HT-29 (cell line): Measurements from ENCODE around the gene RELN. TPM values are rescaled to one million over a fixed set of nuclear protein-coding genes. Genes with fewer than 3 reads are reported as not detected.

ENCODE experiments used
- DNase-seq: peaks from one replicate; pipeline ENCODE4 v3.0.0-alpha.2; 2015; ENCODE audit warnings: low spot score
- total RNA-seq: library from RNA; depleted of rRNA; stranded (reverse); fragments of >200 nt; shearing (Covaris generic); gene quantifications from 2 replicates; pipeline ENCODE4 v1.2.3, GENCODE V29; 2014

The RELN gene
- total RNA-seq, 1 experiment from 2014 or later = not detected

DNA sequence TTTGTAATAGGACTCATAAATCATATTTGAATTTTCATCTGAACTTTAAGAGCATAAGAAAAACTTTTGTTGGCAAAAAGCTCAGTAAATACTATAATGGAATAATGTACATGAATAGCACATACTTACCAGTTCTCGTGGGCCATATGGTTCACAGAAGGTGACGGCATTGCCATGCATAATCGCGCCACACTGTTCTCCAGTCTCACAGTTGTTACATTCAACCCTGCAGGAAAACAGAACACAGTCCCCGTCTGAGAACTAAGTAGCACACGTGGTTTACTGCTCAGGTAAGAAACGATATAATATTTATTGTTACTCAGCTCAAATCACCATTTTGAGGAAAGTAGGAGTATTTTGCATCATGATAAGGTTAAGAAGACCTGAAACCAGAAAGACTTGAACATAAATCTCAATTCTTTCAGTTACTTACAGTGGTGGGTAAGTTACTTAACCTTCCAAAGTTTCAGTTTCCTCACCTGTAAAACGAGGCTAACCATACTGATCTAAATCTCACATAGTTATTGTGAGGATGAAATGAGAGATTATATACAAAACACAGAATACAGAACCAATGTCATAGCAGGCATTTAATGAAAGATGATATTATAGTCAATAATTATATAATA, 261.4 kb downstream of the RELN start:
- no peak for DNase-seq

DNA sequence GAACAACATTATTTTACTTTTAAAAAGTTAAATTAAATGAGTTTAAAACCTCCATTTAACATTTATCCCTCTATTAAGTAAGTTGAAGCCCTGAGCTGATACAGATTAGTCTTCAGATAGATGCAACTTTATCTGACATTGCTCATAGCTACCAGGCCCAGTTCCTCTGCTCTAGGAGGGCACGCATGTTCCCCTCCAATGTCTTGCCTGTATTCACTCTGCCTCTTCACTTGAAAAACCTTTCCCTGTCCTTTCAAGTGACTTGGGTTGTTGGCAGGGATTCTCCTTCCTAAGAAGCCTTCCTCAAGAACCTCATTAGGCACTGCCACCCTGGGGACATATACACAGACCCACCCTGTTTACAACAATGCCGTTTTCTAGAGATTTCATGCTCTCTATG, 270.4 kb downstream of the RELN start:
- DNase-seq = peak; percentile 37

GRCh38 chr7:103718482-103719061, 270.9 kb downstream of the RELN start:
- DNase-seq = peak; percentile 52

GRCh38 chr7:103717574-103717973, 271.9 kb downstream of the RELN start:
- DNase-seq = no peak

DNA sequence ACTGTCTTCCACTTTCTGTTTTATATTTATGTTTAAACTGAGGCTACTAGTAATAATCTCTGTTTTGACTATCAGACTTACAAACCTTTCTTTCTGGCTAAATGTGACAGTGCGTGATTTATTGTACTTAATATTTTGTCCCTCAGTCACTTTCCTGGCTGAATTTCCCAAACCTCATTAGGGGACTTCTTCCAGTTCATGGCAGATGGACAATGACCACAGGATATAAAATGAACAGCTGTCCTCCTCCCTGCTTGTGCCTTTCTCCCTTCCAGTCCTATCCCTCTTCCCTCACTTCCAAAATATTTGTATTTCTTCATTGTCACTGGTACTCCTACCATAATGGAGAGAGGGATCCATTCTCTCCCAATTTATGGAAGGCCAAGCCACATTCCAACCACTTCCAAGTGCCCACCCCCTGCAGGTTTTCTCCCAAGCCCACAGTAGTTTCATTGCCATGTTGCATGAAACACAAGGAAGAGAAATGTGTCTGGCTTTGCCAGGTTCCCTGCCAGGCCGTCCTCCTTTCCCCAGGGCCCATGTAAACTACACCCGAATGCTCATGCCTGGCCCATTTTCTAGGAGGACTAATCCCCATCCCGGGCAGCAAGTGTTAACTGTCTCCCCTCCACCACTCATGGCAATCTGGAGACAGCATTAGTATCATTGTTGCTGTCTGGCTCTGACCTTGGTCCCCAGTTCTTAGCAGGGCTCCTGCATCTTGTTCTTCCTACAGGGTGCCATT, 273.9 kb downstream of the RELN start:
- DNase-seq = no peak

GRCh38 chr7:103714376-103714927, 275.0 kb downstream of the RELN start:
- DNase-seq = no peak

GRCh38 chr7:103712991-103713778, 276.3 kb downstream of the RELN start:
- no peak for DNase-seq

DNA sequence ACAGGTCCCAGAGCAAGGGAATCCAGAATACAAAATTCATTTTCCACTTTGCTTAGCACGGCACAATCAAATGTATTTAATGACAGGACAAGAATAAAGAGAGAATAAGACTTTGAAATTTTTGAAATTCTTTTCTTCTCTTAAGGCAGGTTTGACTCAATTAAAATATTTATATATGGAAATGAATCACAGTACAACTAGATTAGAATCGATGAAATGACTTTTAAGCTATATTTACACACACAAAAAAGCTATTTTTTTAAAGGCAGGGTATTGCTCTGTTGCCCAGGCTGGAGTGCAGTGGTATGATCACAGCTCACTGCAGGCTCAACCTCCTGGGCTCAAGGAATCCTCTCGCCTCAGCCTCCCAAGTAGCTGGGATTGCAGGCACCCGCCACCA, 278.0 kb downstream of the RELN start:
- no peak for DNase-seq

- DNase-seq = no peak
Measured at GRCh38 chr7:103710247-103710646, 279.2 kb downstream of the RELN start.

GRCh38 chr7:103706805-103707204, 282.7 kb downstream of the RELN start:
- DNase-seq = no peak

GRCh38 chr7:103705542-103705941, 283.9 kb downstream of the RELN start:
- no peak for DNase-seq

DNA sequence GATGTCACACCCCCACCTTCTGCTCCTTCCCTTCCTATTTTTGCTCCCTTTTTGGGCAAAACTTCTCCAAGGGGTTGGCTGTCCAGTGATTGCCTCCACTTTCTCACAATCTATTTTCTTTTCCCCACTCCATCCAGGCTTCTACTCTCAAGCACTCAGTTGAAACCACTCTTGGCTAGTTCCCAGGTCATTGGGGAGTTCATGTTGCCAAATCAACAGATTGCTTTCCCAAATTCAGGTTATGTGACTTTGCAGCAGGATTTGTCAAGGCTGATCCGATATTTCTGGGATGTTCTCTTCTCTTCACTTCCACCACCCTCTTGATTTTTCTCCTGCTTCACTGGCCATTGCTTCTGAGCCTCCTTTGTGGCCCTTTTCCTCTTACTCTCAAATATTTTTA, 284.8 kb downstream of the RELN start:
- no peak for DNase-seq

GRCh38 chr7:103702982-103703381, 286.5 kb downstream of the RELN start:
- no peak for DNase-seq

DNA sequence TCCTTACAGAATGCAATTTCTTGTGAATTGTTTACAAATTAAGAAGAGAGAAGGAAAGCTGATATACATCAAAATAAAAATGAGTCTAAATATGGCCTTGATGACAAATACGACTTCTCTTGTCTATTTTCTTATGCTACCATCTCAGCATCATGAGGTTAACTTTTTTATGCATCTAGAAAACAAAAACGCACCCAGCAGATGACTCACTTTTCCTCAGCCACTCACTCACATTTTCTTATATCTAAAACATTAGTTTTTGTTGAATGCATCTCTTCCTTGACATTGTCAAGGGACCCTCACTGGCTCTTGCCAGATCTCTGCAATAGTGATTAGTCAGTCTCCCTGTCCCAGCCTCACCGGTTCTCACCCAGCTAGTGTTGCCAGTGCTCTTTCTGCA, 287.0 kb downstream of the RELN start:
- DNase-seq = no peak

DNA sequence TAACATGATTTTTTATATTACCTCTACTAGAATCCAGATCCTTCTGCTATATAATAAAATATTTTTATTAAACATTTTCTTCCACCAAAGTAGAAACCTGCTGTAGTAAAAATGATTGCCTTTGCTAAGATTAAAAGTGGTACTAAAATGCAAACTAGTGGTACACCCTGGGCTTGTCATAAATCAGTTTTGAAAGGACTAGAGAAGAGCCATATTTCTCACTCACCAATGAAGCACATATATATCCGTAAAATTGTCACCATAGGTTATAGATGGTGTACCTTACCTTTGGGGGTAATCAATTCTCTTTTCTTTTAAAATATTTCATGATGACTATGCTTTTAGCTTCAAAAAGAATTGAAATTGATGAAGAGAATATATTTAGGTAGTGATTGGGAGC, 290.4 kb downstream of the RELN start:
- no peak for DNase-seq

- DNase-seq = no peak
Measured at GRCh38 chr7:103698064-103698463, 291.4 kb downstream of the RELN start.

GRCh38 chr7:103695521-103695920, 293.9 kb downstream of the RELN start:
- no peak for DNase-seq

DNA sequence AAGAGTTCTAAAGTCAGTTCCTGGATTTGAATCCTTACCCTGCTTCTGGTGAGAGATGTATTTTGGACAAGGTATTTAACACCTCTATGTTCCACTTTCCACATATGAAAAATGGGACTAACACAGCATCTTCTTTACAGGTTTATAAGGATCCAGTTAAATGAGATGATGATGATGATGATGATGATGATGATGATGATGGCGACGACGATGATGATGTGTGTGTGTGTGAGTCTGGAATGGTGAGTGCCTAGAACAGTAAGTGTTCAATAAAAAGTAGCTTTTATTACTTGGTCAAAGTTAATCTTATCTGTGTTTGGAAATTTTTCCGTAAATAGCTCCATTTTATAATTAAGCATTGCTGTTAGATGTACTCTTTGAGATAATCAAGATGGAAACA, 295.2 kb downstream of the RELN start:
- no peak for DNase-seq

- DNase-seq = no peak
Measured at GRCh38 chr7:103691291-103691690, 298.2 kb downstream of the RELN start.

GRCh38 chr7:103690242-103690974, 299.1 kb downstream of the RELN start:
- no peak for DNase-seq

- no peak for DNase-seq
Measured at GRCh38 chr7:103689255-103689654, 300.2 kb downstream of the RELN start.
